PFSK-1 (cell line): ENCODE results near the gene PLEKHM2.

Source experiments
- FOXP2 ChIP-seq: optimal IDR thresholded peaks from 2 replicates; pipeline ENCODE3; 2011; ENCODE audit warnings: borderline replicate concordance, control low read depth, inconsistent platforms; ENCODE audit not compliant: insufficient read depth; ENCODE audit errors: extremely low read length, extremely low read depth
- POLR2AphosphoS5 ChIP-seq: IDR thresholded peaks from 2 replicates; pipeline ENCODE4 v1.6.1; 2012; ENCODE audit warnings: low read depth, mild to moderate bottlenecking, control low read depth, low read length, moderate library complexity
- REST ChIP-seq, 2 experiments: IDR thresholded peaks; 2 replicates each; pipeline versions ENCODE4 v1.6.1 to v1.8.0; 2011 to 2012; ENCODE audit warnings: low read depth in 2 of 2, low read length in 2 of 2, control low read depth in 1 of 2, inconsistent platforms in 1 of 2, mild to moderate bottlenecking in 1 of 2, moderate library complexity in 1 of 2; ENCODE audit not compliant: insufficient read depth in 1 of 2
- SIN3A ChIP-seq: IDR thresholded peaks from 2 replicates; pipeline ENCODE4 v1.6.1; 2012; ENCODE audit warnings: mild to moderate bottlenecking, low read length, moderate library complexity, borderline replicate concordance; ENCODE audit not compliant: insufficient read depth
- TAF1 ChIP-seq: IDR thresholded peaks from 2 replicates; pipeline ENCODE4 v1.6.1; 2012; ENCODE audit warnings: low read length, control low read depth, borderline replicate concordance; ENCODE audit not compliant: insufficient read depth

PLEKHM2 gene

GRCh38 chr1:15736038-15736891 is 52.1 kb downstream of the PLEKHM2 start, which contains the start of gene SLC25A34:
Gene SLC25A34 (plus strand): TSS chr1:15736258. CDS start chr1:15736486, 228 bp downstream.
- TF ChIP-seq SIN3A: no peak
- no peak for TF ChIP-seq FOXP2
- no peak for TF ChIP-seq TAF1
- no peak for TF ChIP-seq REST (IDR thresholded peaks at IDR 0.05; ENCODE audit: insufficient read depth in 1 of 2, low read depth in 2 of 2, low read length in 2 of 2)
- TF ChIP-seq POLR2AphosphoS5: no peak

GRCh38 chr1:15736892-15737261 is 52.8 kb downstream of the PLEKHM2 start:
- TF ChIP-seq FOXP2 (no peak), SIN3A (no peak), TAF1 (no peak), REST (IDR thresholded peaks at IDR 0.05; ENCODE audit: insufficient read depth in 1 of 2, low read depth in 2 of 2, low read length in 2 of 2) (no peak), POLR2AphosphoS5 (no peak)

GRCh38 chr1:15737324-15738319 is 53.5 kb downstream of the PLEKHM2 start:
- TF ChIP-seq REST (IDR thresholded peaks at IDR 0.05; ENCODE audit: insufficient read depth in 1 of 2, low read depth in 2 of 2, low read length in 2 of 2) (no peak), FOXP2 (no peak), TAF1 (no peak), SIN3A (no peak), POLR2AphosphoS5 (no peak)

GRCh38 chr1:15738416-15739113 is 54.4 kb downstream of the PLEKHM2 start:
- TF ChIP-seq TAF1 (no peak), REST (IDR thresholded peaks at IDR 0.05; ENCODE audit: insufficient read depth in 1 of 2, low read depth in 2 of 2, low read length in 2 of 2) (no peak), SIN3A (no peak)
